Measurements from ENCODE around the gene TMEM253. TPM values are rescaled to one million over a fixed set of nuclear protein-coding genes. Genes with fewer than 3 reads are reported as not detected.

TMEM253 gene
- total RNA-seq, 1 donor from 2014 or later: not detected

DNA sequence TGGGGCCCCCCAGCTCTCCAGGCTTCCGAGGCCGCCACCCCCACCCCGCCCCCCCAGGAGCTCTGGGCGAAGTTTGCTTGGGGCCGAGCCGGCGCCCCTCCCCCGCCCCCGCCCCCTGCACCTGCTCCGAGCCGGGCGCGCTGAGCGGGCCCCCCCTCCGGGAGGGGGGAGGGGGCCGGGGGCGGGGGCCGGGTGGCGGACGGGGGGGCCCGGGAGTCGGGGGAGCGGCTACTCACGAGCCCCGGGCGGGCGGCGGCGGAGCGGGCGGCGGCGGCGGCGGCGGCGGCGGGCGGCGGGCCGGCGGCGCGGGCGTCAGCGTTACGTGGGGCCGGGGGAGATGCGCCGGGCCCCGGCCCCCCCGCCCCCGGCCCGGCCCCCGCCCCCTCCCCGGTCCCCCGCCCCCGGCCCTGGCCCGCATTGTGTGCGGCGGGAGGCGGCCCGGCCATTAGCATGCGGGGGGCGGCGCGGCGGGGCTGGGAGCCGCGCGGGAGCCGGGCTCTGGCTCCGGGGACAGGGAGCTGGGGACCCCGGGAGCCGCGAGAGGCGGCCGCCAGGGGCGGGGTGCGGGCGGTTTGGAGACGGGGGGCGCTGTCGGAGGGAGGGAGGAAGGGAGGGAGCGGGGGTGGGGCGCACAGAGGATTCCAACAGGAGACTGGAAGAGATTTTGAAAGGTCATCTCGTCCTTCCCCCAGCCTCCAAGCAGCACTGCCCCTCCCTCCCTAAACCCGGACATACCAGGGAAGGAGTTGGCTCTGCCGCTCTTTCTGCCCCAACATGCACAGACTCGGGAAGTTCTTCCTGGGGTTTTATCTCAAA is 2.6 kb upstream of the TMEM253 start, which contains the start of gene ZNF219:
Gene ZNF219, minus strand, starts transcription at position 580 of the 816 bp plus-strand sequence. CDS start 5,064 bp downstream, outside the sequence.
- Mint-ChIP-seq H3K4me1 (ENCODE audit: low read depth) (peaks cover 36% of the 10 kb centered on the region), H3K4me3 (ENCODE audit: low read depth) (peak within 1 kb of the TSS; percentile 88), H3K27me3 (ENCODE audit: low read depth) (peaks cover 14% of the 10 kb centered on the region), H3K36me3 (ENCODE audit: low read depth) (no peaks in the 10 kb centered on the region), H3K27ac (peak within 1 kb of the TSS; percentile 67), H3K9me3 (no peaks in the 10 kb centered on the region)
- DNase-seq (ENCODE audit: low spot score): no peak
- intact Hi-C loops (cut with micrococcal nuclease): no loop called here

DNA sequence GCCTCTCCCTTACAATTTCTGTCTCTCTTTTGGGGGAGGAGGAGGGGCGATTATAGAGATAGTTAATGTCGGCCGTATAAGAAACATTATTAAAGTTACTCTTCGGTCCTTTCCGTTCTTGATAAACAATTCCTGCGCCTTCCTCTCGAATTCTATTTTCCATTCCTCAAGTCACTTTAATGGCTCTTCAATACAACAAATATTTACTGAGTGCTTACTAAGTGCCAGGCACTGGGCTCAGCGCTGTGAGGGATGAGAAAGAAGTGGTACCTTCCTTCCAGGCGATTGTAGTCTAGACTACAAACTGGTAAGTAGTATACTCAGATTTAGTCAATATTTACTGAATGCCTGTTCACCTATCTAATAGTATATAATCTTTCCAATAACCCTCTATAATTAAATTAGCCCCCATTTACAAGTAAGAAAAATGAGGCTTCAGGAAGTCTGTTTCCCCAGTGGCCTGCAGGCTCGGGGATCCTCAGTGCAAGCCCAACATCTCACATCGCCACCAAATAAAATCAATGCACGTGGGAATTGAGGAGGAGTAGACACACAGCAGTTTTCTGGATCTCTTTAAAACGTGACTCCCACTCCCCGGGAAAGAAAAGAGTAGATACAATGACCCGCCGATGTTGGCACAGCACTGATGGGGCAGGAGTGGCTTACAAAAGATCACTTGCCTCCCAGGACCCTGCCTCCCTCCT is 1.8 kb upstream of the TMEM253 start:
- H3K36me3 Mint-ChIP-seq (ENCODE audit: low read depth): no peaks in the 10 kb centered on the region
- peaks cover 37% of the 10 kb centered on the region for H3K4me1 Mint-ChIP-seq (ENCODE audit: low read depth)
- peak overlapping the region; percentile 88 for H3K4me3 Mint-ChIP-seq (ENCODE audit: low read depth)
- peak overlapping the region; percentile 51 for H3K27ac Mint-ChIP-seq
- H3K9me3 Mint-ChIP-seq: no peaks in the 10 kb centered on the region
- no peak for DNase-seq (ENCODE audit: low spot score)
- peaks cover 10% of the 10 kb centered on the region for H3K27me3 Mint-ChIP-seq (ENCODE audit: low read depth)
- intact Hi-C loops (cut with micrococcal nuclease): no loop called here

GRCh38 chr14:21099596-21099985 is 1.3 kb upstream of the TMEM253 start:
- no peak for DNase-seq (ENCODE audit: low spot score)
- H3K36me3 Mint-ChIP-seq (ENCODE audit: low read depth): no peaks in the 10 kb centered on the region
- H3K27me3 Mint-ChIP-seq (ENCODE audit: low read depth): peaks cover 10% of the 10 kb centered on the region
- H3K9me3 Mint-ChIP-seq: no peaks in the 10 kb centered on the region
- H3K27ac Mint-ChIP-seq: no peak overlapping the region
- intact Hi-C loops (cut with micrococcal nuclease): no loop called here
- H3K4me3 Mint-ChIP-seq (ENCODE audit: low read depth): peak overlapping the region; percentile 88
- peaks cover 38% of the 10 kb centered on the region for H3K4me1 Mint-ChIP-seq (ENCODE audit: low read depth)

- Mint-ChIP-seq H3K27ac (peak overlapping the region; percentile 52), H3K4me3 (ENCODE audit: low read depth) (peak overlapping the region; percentile 95), H3K9me3 (no peaks in the 10 kb centered on the region), H3K36me3 (ENCODE audit: low read depth) (no peaks in the 10 kb centered on the region), H3K27me3 (ENCODE audit: low read depth) (peaks cover 6% of the 10 kb centered on the region), H3K4me1 (ENCODE audit: low read depth) (peaks cover 49% of the 10 kb centered on the region)
- intact Hi-C loops (cut with micrococcal nuclease): loop anchor here (5.0 kb wide), 2 partner anchors 165 to 645 kb away; partner anchors contain the start of genes APEX1 and HNRNPC
- no peak for DNase-seq (ENCODE audit: low spot score)
These were observed 1.0 kb downstream of the TMEM253 start for GRCh38 chr14:21101802-21102413.

- intact Hi-C loops (cut with micrococcal nuclease): loop anchor here (1.0 to 5.0 kb wide), 3 partner anchors 15 to 645 kb away; partner anchors contain the start of genes APEX1 and HNRNPC
- no peak for DNase-seq (ENCODE audit: low spot score)
- Mint-ChIP-seq H3K36me3 (ENCODE audit: low read depth) (no peaks in the 10 kb centered on the region), H3K27me3 (ENCODE audit: low read depth) (peaks cover 3% of the 10 kb centered on the region), H3K4me3 (ENCODE audit: low read depth) (peak overlapping the region; percentile 95), H3K4me1 (ENCODE audit: low read depth) (peaks cover 46% of the 10 kb centered on the region), H3K27ac (peak overlapping the region; percentile 85), H3K9me3 (no peaks in the 10 kb centered on the region)
These were observed 1.9 kb downstream of the TMEM253 start for GRCh38 chr14:21102521-21103410.

GRCh38 chr14:21103411-21103709 is 2.5 kb downstream of the TMEM253 start:
- peaks cover 3% of the 10 kb centered on the region for H3K27me3 Mint-ChIP-seq (ENCODE audit: low read depth)
- H3K27ac Mint-ChIP-seq: peak overlapping the region; percentile 85
- intact Hi-C loops (cut with micrococcal nuclease): loop anchor here (1.0 to 5.0 kb wide), 3 partner anchors 16 to 646 kb away; partner anchors contain the start of genes APEX1 and HNRNPC
- H3K36me3 Mint-ChIP-seq (ENCODE audit: low read depth): no peaks in the 10 kb centered on the region
- H3K4me3 Mint-ChIP-seq (ENCODE audit: low read depth): peak overlapping the region; percentile 95
- no peak for DNase-seq (ENCODE audit: low spot score)
- H3K9me3 Mint-ChIP-seq: no peaks in the 10 kb centered on the region
- H3K4me1 Mint-ChIP-seq (ENCODE audit: low read depth): peaks cover 46% of the 10 kb centered on the region

DNA sequence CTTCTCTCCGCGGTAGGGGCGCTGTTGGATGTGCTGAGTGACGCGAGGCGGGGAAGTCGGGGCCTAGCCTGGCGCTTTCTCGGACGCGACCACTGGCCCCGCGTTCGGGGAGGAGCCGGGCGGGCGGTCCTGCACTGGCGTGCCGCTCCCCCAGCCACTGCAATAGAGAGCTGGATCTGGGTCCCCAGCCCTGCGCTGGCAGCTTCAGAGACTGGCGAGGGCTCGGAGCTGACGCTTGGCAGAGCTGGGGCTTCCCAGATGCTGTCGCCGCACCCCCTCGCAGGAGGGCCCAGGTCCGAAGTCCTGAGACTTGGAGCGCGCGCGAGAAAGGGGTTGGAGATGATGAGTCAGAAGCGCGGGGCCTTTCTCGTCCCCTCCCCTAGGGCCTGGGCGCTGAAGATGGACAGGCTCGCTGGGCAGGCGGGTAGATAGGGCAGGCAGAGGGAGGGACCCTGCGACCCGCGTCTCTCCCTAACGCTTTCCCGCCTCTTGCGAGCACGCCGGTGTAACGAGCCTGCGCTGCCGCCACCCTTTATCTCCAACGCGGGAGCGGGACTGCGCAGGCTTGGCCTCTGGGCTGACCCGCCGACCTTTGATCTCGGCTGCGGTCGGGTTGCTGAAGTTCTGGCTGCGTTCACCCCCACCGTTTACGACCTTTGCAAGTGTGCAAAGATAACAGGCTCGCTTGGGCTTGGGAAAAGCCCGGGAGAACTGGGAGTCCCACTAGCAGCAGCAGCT is 3.0 kb downstream of the TMEM253 start:
- Mint-ChIP-seq H3K4me1 (ENCODE audit: low read depth) (peaks cover 44% of the 10 kb centered on the region), H3K27me3 (ENCODE audit: low read depth) (peaks cover 3% of the 10 kb centered on the region), H3K27ac (peak overlapping the region; percentile 85), H3K4me3 (ENCODE audit: low read depth) (peak overlapping the region; percentile 95), H3K36me3 (ENCODE audit: low read depth) (no peaks in the 10 kb centered on the region), H3K9me3 (no peaks in the 10 kb centered on the region)
- intact Hi-C loops (cut with micrococcal nuclease): loop anchor here (1.0 to 5.0 kb wide), 4 partner anchors 12 to 647 kb away; partner anchors contain the start of genes APEX1 and HNRNPC
- DNase-seq (ENCODE audit: low spot score): peak; percentile 91

- H3K27ac Mint-ChIP-seq: peak overlapping the region; percentile 85
- H3K27me3 Mint-ChIP-seq (ENCODE audit: low read depth): no peaks in the 10 kb centered on the region
- H3K36me3 Mint-ChIP-seq (ENCODE audit: low read depth): no peaks in the 10 kb centered on the region
- intact Hi-C loops (cut with micrococcal nuclease): loop anchor here (1.0 to 5.0 kb wide), 3 partner anchors 12 to 647 kb away; partner anchors contain the start of genes APEX1 and HNRNPC
- peak; percentile 56 for DNase-seq (ENCODE audit: low spot score)
- H3K4me1 Mint-ChIP-seq (ENCODE audit: low read depth): peaks cover 42% of the 10 kb centered on the region
- H3K9me3 Mint-ChIP-seq: no peaks in the 10 kb centered on the region
- H3K4me3 Mint-ChIP-seq (ENCODE audit: low read depth): peak overlapping the region; percentile 95
These were observed 3.7 kb downstream of the TMEM253 start for GRCh38 chr14:21104448-21105060.

DNA sequence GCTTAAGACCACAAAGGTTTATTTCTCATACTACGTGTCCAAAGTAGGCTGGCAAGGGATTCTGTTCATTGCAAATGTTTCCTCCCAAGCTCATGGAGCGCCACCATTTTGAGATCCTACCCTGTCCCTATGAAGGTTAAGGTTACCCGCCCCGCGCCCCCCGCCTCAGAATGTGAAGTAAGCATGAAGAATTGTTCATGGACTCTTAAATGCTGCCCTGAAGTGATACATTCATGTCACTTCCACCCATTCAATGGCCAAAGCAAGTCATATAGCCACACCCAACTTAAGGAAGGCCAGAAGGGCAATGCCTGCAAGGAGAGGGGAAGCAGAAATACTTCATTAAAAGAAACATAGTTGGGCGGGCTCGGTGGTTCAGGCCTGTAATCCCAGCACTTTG is 4.2 kb downstream of the TMEM253 start:
- Mint-ChIP-seq H3K4me3 (ENCODE audit: low read depth) (peak overlapping the region; percentile 95), H3K4me1 (ENCODE audit: low read depth) (peaks cover 43% of the 10 kb centered on the region), H3K9me3 (no peaks in the 10 kb centered on the region), H3K27ac (no peak overlapping the region), H3K27me3 (ENCODE audit: low read depth) (no peaks in the 10 kb centered on the region), H3K36me3 (ENCODE audit: low read depth) (no peaks in the 10 kb centered on the region)
- no peak for DNase-seq (ENCODE audit: low spot score)
- intact Hi-C loops (cut with micrococcal nuclease): no loop called here

- intact Hi-C loops (cut with micrococcal nuclease): loop anchor here (2.0 kb wide), 1 partner anchor 37 kb away; no protein-coding TSS in a partner anchor
- Mint-ChIP-seq H3K4me1 (ENCODE audit: low read depth) (peaks cover 40% of the 10 kb centered on the region), H3K4me3 (ENCODE audit: low read depth) (no peak overlapping the region)
These were observed 5.3 kb downstream of the TMEM253 start for GRCh38 chr14:21106176-21106497.

More at GRCh38 chr14:21106176-21106497, 5.3 kb downstream of the TMEM253 start:
- no peak overlapping the region for H3K27ac Mint-ChIP-seq
- no peak for DNase-seq (ENCODE audit: low spot score)
- H3K27me3 Mint-ChIP-seq (ENCODE audit: low read depth): no peaks in the 10 kb centered on the region
- H3K36me3 Mint-ChIP-seq (ENCODE audit: low read depth): no peaks in the 10 kb centered on the region
- no peaks in the 10 kb centered on the region for H3K9me3 Mint-ChIP-seq
